Testis (tissue), 2 donors: ENCODE data around the gene ZC3H6.

Experiments used
- POLR2A ChIP-seq: fragments of 450-650 bp; IDR thresholded peaks from one replicate; pipeline ENCODE4 v1.6.1; 2017; ENCODE audit warnings: antibody characterized with exemption, mild to moderate bottlenecking, moderate library complexity
- TF ChIP-seq, protein P1 (sequence below), 3 experiments: fragments of 450-650 bp in 2 of 3; fragments of 200-600 bp in 1 of 3; sonication (generic) in 1 of 3; IDR thresholded peaks; one replicate each; pipeline ENCODE4 v1.5.1; 2016 to 2019; ENCODE audit warnings: antibody characterized with exemption in 3 of 3, mild to moderate bottlenecking in 2 of 3, moderate library complexity in 1 of 3

DNA sequence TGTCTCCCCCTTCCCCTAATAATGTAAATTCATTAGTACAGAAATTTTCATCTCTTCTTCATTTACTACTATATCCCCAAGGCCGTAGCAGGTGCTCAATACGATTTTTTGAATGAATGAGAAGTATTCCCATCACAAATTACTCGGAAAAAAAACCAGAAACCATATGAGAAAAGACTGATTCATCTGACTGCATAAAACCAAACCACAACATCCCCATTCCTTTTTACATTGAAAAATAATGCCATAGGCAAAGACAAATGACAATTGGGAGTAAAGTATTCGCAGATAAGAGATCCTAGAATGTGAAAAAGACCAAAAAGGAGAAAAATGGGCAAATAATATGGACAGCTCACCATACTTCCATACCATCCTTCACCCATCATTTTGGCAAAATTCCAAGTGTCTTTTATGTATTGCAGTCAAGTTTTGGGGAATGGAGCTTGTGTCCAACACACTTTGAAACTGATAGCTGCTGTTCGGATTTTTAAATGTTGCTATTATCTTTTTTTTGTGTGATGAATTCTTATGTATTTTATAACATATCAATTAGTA is 22.1 kb upstream of the ZC3H6 start:
- TF ChIP-seq, protein P1, sequence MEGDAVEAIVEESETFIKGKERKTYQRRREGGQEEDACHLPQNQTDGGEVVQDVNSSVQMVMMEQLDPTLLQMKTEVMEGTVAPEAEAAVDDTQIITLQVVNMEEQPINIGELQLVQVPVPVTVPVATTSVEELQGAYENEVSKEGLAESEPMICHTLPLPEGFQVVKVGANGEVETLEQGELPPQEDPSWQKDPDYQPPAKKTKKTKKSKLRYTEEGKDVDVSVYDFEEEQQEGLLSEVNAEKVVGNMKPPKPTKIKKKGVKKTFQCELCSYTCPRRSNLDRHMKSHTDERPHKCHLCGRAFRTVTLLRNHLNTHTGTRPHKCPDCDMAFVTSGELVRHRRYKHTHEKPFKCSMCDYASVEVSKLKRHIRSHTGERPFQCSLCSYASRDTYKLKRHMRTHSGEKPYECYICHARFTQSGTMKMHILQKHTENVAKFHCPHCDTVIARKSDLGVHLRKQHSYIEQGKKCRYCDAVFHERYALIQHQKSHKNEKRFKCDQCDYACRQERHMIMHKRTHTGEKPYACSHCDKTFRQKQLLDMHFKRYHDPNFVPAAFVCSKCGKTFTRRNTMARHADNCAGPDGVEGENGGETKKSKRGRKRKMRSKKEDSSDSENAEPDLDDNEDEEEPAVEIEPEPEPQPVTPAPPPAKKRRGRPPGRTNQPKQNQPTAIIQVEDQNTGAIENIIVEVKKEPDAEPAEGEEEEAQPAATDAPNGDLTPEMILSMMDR (IDR thresholded peaks at IDR 0.05), result no peak
- TF ChIP-seq POLR2A, result no peak
